Rectal smooth muscle tissue (tissue), 1 donor: ENCODE data around the gene SMAD6.
"Not testable (repeated sequence)": the region's sequence is repeated elsewhere in the genome, so short reads cannot be mapped to it uniquely, and the experiment has no call there.

Experiments used
- H3K27ac ChIP-seq: one replicate; pipeline ENCODE4 v1.7.0; 2013; ENCODE audit warnings: low read depth, low read length, inconsistent platforms
- H3K27me3 ChIP-seq: one replicate; pipeline ENCODE4 v1.7.0; 2013; ENCODE audit warnings: low read length; ENCODE audit not compliant: control insufficient read depth, insufficient read depth
- H3K36me3 ChIP-seq: one replicate; pipeline ENCODE4 v1.7.0; 2013; ENCODE audit warnings: low read length; ENCODE audit not compliant: control insufficient read depth, insufficient read depth
- H3K4me1 ChIP-seq: one replicate; pipeline ENCODE4 v1.7.0; 2013; ENCODE audit warnings: low read length; ENCODE audit not compliant: control insufficient read depth, insufficient read depth
- H3K4me3 ChIP-seq: one replicate; pipeline ENCODE4 v1.7.0; 2013; ENCODE audit warnings: low read length
- H3K9ac ChIP-seq: one replicate; pipeline ENCODE4 v1.7.0; 2013; ENCODE audit warnings: low read length

SMAD6 gene

GRCh38 chr15:66680502-66680901 lies 21.5 kb upstream of the SMAD6 start:
- no peak overlapping the region for H3K4me3 ChIP-seq
- H3K27ac ChIP-seq, result no peak overlapping the region
- H3K9ac ChIP-seq, result no peak overlapping the region
- H3K36me3 ChIP-seq, result no peaks in the 10 kb centered on the region
- no peaks in the 10 kb centered on the region for H3K4me1 ChIP-seq
- no peaks in the 10 kb centered on the region for H3K27me3 ChIP-seq

- H3K27ac ChIP-seq, result no peak overlapping the region
- no peaks in the 10 kb centered on the region for H3K27me3 ChIP-seq
- H3K4me3 ChIP-seq, result no peak overlapping the region
- H3K9ac ChIP-seq, result no peak overlapping the region
- no peaks in the 10 kb centered on the region for H3K4me1 ChIP-seq
- H3K36me3 ChIP-seq, result no peaks in the 10 kb centered on the region
These were observed 20.6 kb upstream of the SMAD6 start for GRCh38 chr15:66681395-66681794.

- H3K36me3 ChIP-seq, result no peaks in the 10 kb centered on the region
- no peaks in the 10 kb centered on the region for H3K4me1 ChIP-seq
- H3K4me3 ChIP-seq, result no peak overlapping the region
- H3K9ac ChIP-seq, result no peak overlapping the region
- H3K27ac ChIP-seq, result no peak overlapping the region
- H3K27me3 ChIP-seq, result no peaks in the 10 kb centered on the region
These were observed 19.8 kb upstream of the SMAD6 start for GRCh38 chr15:66682246-66682645.

- H3K4me1 ChIP-seq, result no peaks in the 10 kb centered on the region
- H3K4me3 ChIP-seq, result no peak overlapping the region
- no peaks in the 10 kb centered on the region for H3K27me3 ChIP-seq
- no peaks in the 10 kb centered on the region for H3K36me3 ChIP-seq
- H3K27ac ChIP-seq, result no peak overlapping the region
- no peak overlapping the region for H3K9ac ChIP-seq
These were observed 19.2 kb upstream of the SMAD6 start for GRCh38 chr15:66682865-66683264.

DNA sequence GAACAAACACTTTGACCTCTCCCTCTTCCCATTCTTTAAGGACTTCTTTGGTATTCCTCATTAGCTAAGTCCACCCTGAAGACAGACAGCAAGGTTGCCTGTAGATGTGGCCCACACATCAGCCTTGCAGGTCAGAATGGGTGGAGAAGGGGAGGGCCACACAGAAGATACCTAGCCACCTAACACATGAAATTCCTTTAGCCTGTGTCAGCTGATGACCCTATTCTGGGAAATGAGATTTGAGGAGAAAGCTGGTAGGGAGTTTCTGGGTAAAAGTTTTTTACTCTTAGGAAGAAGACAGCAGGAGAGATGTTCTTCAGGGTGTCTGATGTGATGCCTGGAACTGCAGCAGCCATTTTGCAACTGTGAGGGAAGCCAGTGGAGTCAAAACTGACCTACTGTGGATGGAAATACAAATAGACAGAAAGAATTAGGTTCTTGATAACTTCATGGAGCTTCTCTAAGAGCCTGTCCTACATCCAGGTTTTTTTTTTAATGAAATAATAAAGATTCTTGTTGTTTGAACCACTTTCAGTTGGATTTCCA lies 17.8 kb upstream of the SMAD6 start:
- Histone ChIP-seq H3K36me3 (no peaks in the 10 kb centered on the region), H3K27ac (no peak overlapping the region), H3K4me3 (no peak overlapping the region), H3K4me1 (no peaks in the 10 kb centered on the region), H3K9ac (no peak overlapping the region), H3K27me3 (no peaks in the 10 kb centered on the region)

GRCh38 chr15:66685638-66686150 lies 16.3 kb upstream of the SMAD6 start:
- H3K9ac ChIP-seq, result no peak overlapping the region
- H3K27ac ChIP-seq, result no peak overlapping the region
- no peaks in the 10 kb centered on the region for H3K4me1 ChIP-seq
- no peaks in the 10 kb centered on the region for H3K27me3 ChIP-seq
- no peaks in the 10 kb centered on the region for H3K36me3 ChIP-seq
- no peak overlapping the region for H3K4me3 ChIP-seq

DNA sequence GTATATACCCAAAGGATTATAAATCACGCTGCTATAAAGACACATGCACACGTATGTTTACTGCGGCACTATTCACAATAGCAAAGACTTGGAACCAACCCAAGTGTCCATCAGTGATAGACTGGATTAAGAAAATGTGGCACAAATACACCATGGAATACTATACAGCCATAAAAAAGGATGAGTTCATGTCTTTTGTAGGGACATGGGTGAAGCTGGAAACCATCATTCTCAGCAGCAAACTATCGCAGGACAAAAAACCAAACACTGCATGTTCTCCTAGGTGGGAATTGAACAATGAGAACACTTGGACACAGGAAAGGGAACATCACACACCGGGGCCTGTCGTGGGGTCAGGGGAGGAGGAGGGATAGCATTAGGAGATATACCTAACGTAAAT lies 11.1 kb upstream of the SMAD6 start:
- H3K4me1 ChIP-seq, H3K4me3 ChIP-seq, H3K27ac ChIP-seq, H3K36me3 ChIP-seq, H3K27me3 ChIP-seq, H3K9ac ChIP-seq: not testable (repeated sequence)

GRCh38 chr15:66691727-66692126 lies 10.3 kb upstream of the SMAD6 start:
- Histone ChIP-seq H3K4me1 (no peaks in the 10 kb centered on the region), H3K27ac (no peak overlapping the region), H3K27me3 (no peaks in the 10 kb centered on the region), H3K9ac (no peak overlapping the region), H3K36me3 (no peaks in the 10 kb centered on the region), H3K4me3 (no peak overlapping the region)

DNA sequence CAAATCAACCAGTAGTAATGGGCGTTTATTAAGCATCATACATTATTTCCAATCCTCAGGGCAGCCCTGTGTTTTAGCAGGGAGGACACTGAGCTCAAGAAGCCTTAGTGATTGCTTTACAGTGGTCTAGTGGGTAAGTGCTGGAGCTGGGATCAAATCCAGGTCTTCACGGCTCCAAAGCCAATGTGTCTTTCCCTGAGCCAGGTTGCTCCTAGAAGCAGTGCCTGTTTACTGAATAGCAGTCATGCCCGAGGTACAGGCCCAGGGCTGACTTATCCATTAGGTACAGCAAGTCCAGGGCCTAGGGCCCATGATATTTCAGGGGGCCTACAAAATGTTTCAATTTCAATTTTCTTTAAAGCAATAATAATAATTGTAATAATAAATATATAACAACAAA lies 9.6 kb upstream of the SMAD6 start:
- no peak overlapping the region for H3K4me3 ChIP-seq
- H3K27me3 ChIP-seq, result no peaks in the 10 kb centered on the region
- H3K4me1 ChIP-seq, result no peaks in the 10 kb centered on the region
- no peak overlapping the region for H3K27ac ChIP-seq
- H3K36me3 ChIP-seq, result no peaks in the 10 kb centered on the region
- no peak overlapping the region for H3K9ac ChIP-seq

DNA sequence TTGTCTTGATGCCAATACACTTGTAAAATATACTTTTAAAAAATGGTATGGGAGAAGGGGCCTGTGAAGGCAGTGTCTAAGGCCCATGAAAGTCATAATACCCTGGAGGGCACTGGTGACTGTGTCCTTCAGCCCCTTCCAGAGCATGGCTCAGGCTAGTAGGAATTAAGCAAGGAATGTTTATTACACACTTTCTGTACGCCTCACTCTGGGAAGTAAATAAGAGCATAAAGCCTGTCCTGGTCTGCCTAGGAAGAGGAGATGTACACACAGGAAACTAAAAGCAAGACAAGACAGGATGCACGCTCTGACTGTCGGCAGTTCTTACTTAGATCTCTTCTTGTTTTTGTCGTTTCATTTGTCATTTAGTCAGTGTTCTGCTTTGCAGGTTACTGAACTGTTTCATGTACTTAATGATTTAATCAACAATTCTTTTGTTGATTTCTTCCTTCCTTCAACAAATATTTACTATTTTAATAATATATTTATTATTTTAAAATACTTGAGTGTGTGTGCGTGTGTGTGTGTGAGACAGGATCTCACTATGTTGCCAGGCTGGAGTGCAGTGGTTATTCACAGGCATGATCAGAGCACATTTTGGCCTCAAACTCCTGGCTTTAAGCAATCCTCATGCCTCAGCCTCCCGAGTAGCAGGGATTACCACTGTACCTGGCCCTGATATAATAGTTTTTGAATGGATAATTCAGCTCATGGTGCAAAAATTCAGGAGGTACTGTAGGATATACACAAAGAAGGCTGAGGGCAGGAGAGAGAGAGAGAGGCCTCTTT lies 9.0 kb upstream of the SMAD6 start:
- no peak overlapping the region for H3K4me3 ChIP-seq
- no peaks in the 10 kb centered on the region for H3K4me1 ChIP-seq
- H3K27me3 ChIP-seq, result no peaks in the 10 kb centered on the region
- H3K36me3 ChIP-seq, result no peaks in the 10 kb centered on the region
- H3K9ac ChIP-seq, result no peak overlapping the region
- H3K27ac ChIP-seq, result peak overlapping the region; percentile 7

GRCh38 chr15:66696770-66697169 lies 5.3 kb upstream of the SMAD6 start:
- Histone ChIP-seq H3K36me3 (no peaks in the 10 kb centered on the region), H3K27ac (no peak overlapping the region), H3K9ac (no peak overlapping the region), H3K4me3 (no peak overlapping the region), H3K27me3 (no peaks in the 10 kb centered on the region), H3K4me1 (no peaks in the 10 kb centered on the region)

DNA sequence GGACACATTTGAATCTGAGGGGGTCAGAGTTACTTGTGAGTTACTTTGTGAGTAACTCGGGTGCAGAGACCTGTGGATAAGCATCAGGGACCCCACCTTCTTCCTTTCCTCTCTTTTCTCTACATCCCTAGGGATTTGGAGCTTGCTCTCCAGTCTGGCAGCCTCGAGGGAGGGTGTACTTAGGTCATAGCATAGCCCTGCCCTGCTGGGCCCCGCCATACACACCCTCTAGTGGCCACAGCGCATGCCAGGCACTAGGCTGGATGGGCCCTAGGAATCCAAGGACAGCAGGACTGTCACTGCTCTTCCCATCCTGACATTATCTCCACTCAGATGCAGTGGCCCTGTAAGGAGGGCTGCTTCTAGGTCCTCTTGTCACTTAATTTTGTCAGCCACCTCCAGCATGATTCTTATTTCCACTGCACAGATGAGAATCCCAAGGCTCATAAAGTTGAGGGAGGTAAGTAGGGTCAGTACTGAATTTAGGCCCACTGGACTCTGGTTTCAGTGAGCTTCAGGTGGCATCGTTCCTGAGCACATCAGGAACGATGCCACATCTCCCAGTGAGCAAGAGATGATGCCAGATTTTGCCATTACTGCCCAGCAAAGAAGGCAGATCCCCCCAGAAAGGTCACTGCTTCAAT lies 3.6 kb upstream of the SMAD6 start:
- Histone ChIP-seq H3K9ac (no peak overlapping the region), H3K27ac (no peak overlapping the region), H3K36me3 (no peaks in the 10 kb centered on the region), H3K27me3 (no peaks in the 10 kb centered on the region), H3K4me3 (no peak overlapping the region), H3K4me1 (no peaks in the 10 kb centered on the region)
